Measurements from ENCODE around the gene IGFL2. TPM values are rescaled to one million over a fixed set of nuclear protein-coding genes. Genes with fewer than 3 reads are reported as not detected.
"Not testable (repeated sequence)": the region's sequence is repeated elsewhere in the genome, so short reads cannot be mapped to it uniquely, and the experiment has no call there.

IGFL2 gene
- total RNA-seq, 4 donors from 2014 or later, result not detected

DNA sequence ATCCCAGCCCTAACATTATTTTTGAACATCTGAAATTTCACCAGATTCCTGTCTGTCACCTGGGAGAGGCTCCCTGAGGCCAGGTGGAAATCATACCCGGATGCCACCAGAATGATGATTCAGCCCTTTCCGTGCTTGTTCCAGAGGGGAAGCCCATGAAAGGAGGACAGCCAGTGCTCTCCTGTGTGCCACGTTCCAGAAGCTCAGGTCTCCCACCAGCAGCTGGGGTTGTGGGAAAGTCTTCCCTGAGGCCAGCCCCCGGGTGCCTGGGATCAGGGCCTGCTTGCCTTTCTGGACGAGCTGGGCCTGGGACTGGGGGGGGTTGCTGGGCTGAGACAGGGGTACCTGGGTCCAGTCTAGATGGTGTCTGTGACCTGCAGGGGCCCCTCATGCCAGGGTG, 56.0 kb downstream of the IGFL2 start:
- Histone ChIP-seq H3K27ac (no peak overlapping the region), H3K4me3 (replicated peaks in 1 of 3) (no peak overlapping the region), H3K27me3 (no peaks in the 10 kb centered on the region), H3K4me1 (no peaks in the 10 kb centered on the region), H3K9me3 (no peaks in the 10 kb centered on the region), H3K36me3 (no peaks in the 10 kb centered on the region)
- 77 to 85% methylated on average over 5 of the region's 5 CpGs for WGBS, 2 donors
- intact Hi-C loops (cut with DNase I), result no loop called here
- no peak for TF ChIP-seq POLR2A (IDR thresholded peaks at IDR 0.05)
- TF ChIP-seq, protein P1, sequence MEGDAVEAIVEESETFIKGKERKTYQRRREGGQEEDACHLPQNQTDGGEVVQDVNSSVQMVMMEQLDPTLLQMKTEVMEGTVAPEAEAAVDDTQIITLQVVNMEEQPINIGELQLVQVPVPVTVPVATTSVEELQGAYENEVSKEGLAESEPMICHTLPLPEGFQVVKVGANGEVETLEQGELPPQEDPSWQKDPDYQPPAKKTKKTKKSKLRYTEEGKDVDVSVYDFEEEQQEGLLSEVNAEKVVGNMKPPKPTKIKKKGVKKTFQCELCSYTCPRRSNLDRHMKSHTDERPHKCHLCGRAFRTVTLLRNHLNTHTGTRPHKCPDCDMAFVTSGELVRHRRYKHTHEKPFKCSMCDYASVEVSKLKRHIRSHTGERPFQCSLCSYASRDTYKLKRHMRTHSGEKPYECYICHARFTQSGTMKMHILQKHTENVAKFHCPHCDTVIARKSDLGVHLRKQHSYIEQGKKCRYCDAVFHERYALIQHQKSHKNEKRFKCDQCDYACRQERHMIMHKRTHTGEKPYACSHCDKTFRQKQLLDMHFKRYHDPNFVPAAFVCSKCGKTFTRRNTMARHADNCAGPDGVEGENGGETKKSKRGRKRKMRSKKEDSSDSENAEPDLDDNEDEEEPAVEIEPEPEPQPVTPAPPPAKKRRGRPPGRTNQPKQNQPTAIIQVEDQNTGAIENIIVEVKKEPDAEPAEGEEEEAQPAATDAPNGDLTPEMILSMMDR (IDR thresholded peaks at IDR 0.05), result no peak
- no peak for DNase-seq

DNA sequence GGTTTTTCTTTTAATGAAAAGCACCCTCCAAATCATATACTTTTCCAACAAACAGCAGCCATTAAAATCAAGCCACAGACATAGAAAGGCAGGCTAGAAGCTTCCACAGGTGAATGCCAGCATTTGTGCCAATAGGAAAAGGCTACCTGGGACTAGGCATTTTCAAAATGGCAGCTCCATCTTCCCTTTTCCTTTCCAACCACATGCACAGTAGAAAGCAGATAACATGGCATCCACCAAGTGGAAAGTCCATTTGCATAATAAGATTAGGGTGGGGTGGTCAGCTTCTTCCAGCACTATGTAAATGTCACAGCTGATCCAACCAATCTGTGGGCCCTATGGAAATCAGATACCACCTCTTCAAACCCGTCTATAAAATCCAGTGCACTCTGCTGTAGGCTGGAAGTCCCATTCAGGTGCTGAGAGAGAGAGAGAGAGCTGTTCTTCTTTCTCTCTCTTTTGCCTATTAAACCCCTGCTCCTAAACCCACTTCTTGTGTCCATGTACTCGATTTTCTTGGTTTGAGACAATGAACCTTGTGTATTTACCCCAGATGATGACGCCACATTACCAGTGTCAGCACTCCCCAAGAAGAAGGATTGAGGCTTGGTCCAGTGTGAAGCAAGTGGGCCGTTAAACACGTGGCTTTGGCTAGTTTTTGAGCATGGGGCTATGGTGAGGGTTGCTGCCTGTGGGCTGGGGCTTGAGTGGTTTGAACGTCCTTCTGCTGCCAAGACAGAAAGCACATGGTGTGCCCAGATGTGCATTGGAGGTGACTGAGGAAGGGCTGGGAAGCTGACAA, 57.3 kb downstream of the IGFL2 start:
- DNase-seq, result no peak
- no peaks in the 10 kb centered on the region for H3K4me1 ChIP-seq
- no peaks in the 10 kb centered on the region for H3K9me3 ChIP-seq
- intact Hi-C loops (cut with DNase I), result no loop called here
- 64 to 77% methylated on average over 6 of the region's 6 CpGs for WGBS, 2 donors
- H3K4me3 ChIP-seq (replicated peaks in 1 of 3), result no peak overlapping the region
- no peaks in the 10 kb centered on the region for H3K27me3 ChIP-seq
- H3K36me3 ChIP-seq, result no peaks in the 10 kb centered on the region
- H3K27ac ChIP-seq, result no peak overlapping the region
- TF ChIP-seq, protein P1 (IDR thresholded peaks at IDR 0.05), result no peak
- no peak for TF ChIP-seq POLR2A (IDR thresholded peaks at IDR 0.05)

DNA sequence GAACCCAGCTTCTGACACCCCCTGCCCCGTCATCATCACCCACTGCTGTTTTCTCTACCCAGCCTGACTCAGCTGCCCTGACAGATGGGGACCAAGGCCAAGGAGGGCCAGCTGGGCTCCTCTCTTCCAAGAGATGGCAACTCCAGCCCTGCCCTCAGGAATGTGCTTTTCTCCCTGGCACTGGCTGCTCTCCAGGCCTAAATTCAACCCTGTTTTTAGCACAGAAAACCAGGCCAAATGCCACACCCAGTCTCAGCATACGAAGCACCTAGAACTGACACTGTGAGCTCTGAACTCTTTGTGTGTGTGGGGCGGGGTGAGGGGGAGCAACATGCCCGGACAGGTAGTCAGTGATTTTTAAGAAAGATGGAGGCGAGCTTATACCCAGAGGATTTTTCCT, 58.1 kb downstream of the IGFL2 start:
- Histone ChIP-seq H3K27me3 (no peaks in the 10 kb centered on the region), H3K4me3 (replicated peaks in 1 of 3) (no peak overlapping the region), H3K9me3 (no peaks in the 10 kb centered on the region), H3K27ac (no peak overlapping the region), H3K4me1 (peaks cover under 1 to 5% of the 10 kb centered on the region in 2 donors), H3K36me3 (no peaks in the 10 kb centered on the region)
- TF ChIP-seq, protein P1 (IDR thresholded peaks at IDR 0.05), result no peak
- TF ChIP-seq POLR2A (IDR thresholded peaks at IDR 0.05), result no peak
- no peak for DNase-seq
- intact Hi-C loops (cut with DNase I), result no loop called here
- 66 to 75% methylated on average over 5 of the region's 5 CpGs for WGBS, 2 donors

DNA sequence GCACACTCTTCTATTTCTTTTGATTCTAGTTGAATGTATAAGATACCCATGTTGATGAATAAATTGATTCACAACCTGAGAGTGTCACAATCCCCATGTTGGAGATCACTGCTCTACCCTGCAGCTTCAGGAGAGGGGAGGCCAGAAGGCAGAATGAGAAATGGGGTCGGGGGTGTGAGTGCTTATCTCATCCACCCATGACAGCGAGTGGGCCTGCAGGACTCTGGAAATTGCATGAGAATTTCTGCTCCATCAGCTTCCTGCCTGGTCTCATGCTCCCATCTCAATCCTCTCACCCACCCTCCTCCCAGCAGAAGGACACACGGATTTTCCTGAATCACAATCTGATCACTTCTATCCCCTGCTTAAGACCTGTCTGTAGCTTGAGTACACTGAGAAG, 58.6 kb downstream of the IGFL2 start:
- no peak for TF ChIP-seq POLR2A (IDR thresholded peaks at IDR 0.05)
- TF ChIP-seq, protein P1 (IDR thresholded peaks at IDR 0.05), result no peak
- DNase-seq, result no peak
- Histone ChIP-seq H3K27ac (no peak overlapping the region), H3K9me3 (no peaks in the 10 kb centered on the region), H3K4me3 (replicated peaks in 1 of 3) (no peak overlapping the region), H3K4me1 (peaks cover 5 to 10% of the 10 kb centered on the region in 2 donors), H3K27me3 (no peaks in the 10 kb centered on the region), H3K36me3 (no peaks in the 10 kb centered on the region)
- WGBS, 2 donors, result 73 to 88% methylated on average over 3 of the region's 3 CpGs
- intact Hi-C loops (cut with DNase I), result no loop called here

DNA sequence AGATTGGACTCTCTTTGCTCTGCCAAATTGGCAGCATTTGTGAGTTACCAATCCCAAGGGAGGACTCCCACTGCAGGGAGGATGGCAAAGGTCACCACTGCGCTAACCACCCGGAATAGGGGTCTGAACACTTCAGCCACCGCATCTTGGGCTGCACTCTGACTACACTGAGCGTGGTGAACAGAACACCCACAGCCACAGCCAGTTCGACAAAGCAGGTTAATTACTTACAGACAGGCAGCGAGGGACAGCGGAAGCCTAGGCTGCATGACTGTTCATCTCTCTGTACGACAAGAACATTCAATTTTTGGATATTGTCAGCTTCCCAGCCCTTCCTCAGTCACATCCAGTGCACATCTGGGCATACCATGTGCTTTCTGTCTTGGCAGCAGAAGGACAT, 59.8 kb downstream of the IGFL2 start:
- H3K27ac ChIP-seq; H3K4me3 ChIP-seq (replicated peaks in 1 of 3); H3K36me3 ChIP-seq; intact Hi-C loops (cut with DNase I); H3K27me3 ChIP-seq; DNase-seq; H3K9me3 ChIP-seq: not testable (repeated sequence)
- WGBS, 2 donors, result 80 to 90% methylated on average over 6 to 8 of the region's 8 CpGs
- peaks cover 6 to 13% of the 10 kb centered on the region in 2 donors for H3K4me1 ChIP-seq
